H1 (cell line): ENCODE data around the gene MGAT5. TPM values are rescaled to one million over a fixed set of nuclear protein-coding genes. Genes with fewer than 3 reads are reported as not detected.

ENCODE experiments used
- CTCF ChIA-PET: fragments of 300-600 bp; sonication (Branson Sonifier 250); formaldehyde crosslinking; loops from one replicate; lab custom pipeline; 2021; ENCODE audit not compliant: partially characterized antibody; lab: Charles Lee
- POLR2A ChIA-PET: fragments of 300-600 bp; sonication (Branson Sonifier 250); formaldehyde crosslinking; loops from one replicate; lab custom pipeline; 2021; ENCODE audit warnings: inconsistent platforms; ENCODE audit not compliant: partially characterized antibody; lab: Charles Lee
- DNase-seq, 2 experiments: peaks; one replicate each; pipeline versions ENCODE4 v3.0.0 to v3.0.0-alpha.2; 2010 to 2022; ENCODE audit warnings: low spot score in 2 of 2, low read depth in 1 of 2, mixed read lengths in 1 of 2
- FAIRE-seq: peaks from 2 replicates; lab custom pipeline; 2011; peaks lifted over from hg19 to GRCh38; lab: Jason Lieb, UNC
- H2AFZ ChIP-seq: 2 replicates; pipeline ENCODE4 v1.8.1; 2012; ENCODE audit warnings: low read length, inconsistent platforms
- H2AK5ac ChIP-seq: 2 replicates; pipeline ENCODE4 v1.6.1; 2013; ENCODE audit warnings: low read depth, low read length
- H2BK120ac ChIP-seq: replicated peaks from 2 replicates; pipeline ENCODE3; 2013; ENCODE audit warnings: low read depth, low read length, inconsistent platforms
- H2BK12ac ChIP-seq: 2 replicates; pipeline ENCODE4 v1.6.1; 2013; ENCODE audit warnings: low read depth, low read length
- H2BK15ac ChIP-seq: 2 replicates; pipeline ENCODE4 v1.6.1; 2013; ENCODE audit warnings: low read length
- H2BK20ac ChIP-seq: 2 replicates; pipeline ENCODE4 v1.6.1; 2013; ENCODE audit warnings: low read length
- H2BK5ac ChIP-seq: 2 replicates; pipeline ENCODE4 v1.6.1; 2013; ENCODE audit warnings: low read depth, low read length
- H3K14ac ChIP-seq: 2 replicates; pipeline ENCODE4 v1.6.1; 2013; ENCODE audit warnings: inconsistent platforms; ENCODE audit not compliant: insufficient read length
- H3K18ac ChIP-seq: 2 replicates; pipeline ENCODE4 v1.6.1; 2013; ENCODE audit warnings: low read length; ENCODE audit errors: extremely low read depth
- H3K23ac ChIP-seq: 2 replicates; pipeline ENCODE4 v1.6.1; 2013; ENCODE audit warnings: inconsistent platforms; ENCODE audit not compliant: insufficient read length
- H3K23me2 ChIP-seq: 2 replicates; pipeline ENCODE4 v1.6.1; 2013; ENCODE audit warnings: low read depth, low read length
- H3K27ac ChIP-seq: 2 replicates; pipeline ENCODE4 v1.6.1; 2011; ENCODE audit warnings: low read depth, low read length, inconsistent platforms
- H3K27me3 ChIP-seq, 4 experiments: replicated peaks in 1 of 4; 1 replicate in 1 of 4; 2 replicates in 3 of 4; pipeline versions ENCODE4 v1.6.1 to v1.8.1; 2011 to 2013; ENCODE audit warnings: low read length in 3 of 4, mild to moderate bottlenecking in 3 of 4, inconsistent platforms in 2 of 4, mixed read lengths in 2 of 4, moderate library complexity in 1 of 4; ENCODE audit not compliant: control insufficient read depth in 3 of 4, insufficient read depth in 3 of 4; ENCODE audit errors: extremely low read depth in 1 of 4
- H3K36me3 ChIP-seq, 4 experiments: 2 replicates each; pipeline versions ENCODE4 v1.6.1 to v1.8.1; 2011 to 2013; ENCODE audit warnings: mild to moderate bottlenecking in 4 of 4, low read length in 3 of 4, moderate library complexity in 2 of 4, control low read depth in 1 of 4, inconsistent platforms in 1 of 4; ENCODE audit not compliant: insufficient read depth in 4 of 4, control insufficient read depth in 2 of 4
- H3K4ac ChIP-seq: replicated peaks from 2 replicates; pipeline ENCODE3; 2013; ENCODE audit warnings: low read length, low read depth, mixed read lengths, inconsistent platforms; ENCODE audit not compliant: insufficient read length
- H3K4me1 ChIP-seq, 4 experiments: replicated peaks in 1 of 4; 1 replicate in 1 of 4; 2 replicates in 3 of 4; pipeline versions ENCODE4 v1.6.1 to v1.8.1; 2011 to 2013; ENCODE audit warnings: low read length in 3 of 4, inconsistent platforms in 2 of 4, mixed read lengths in 1 of 4; ENCODE audit not compliant: insufficient read depth in 4 of 4, control insufficient read depth in 3 of 4
- H3K4me2 ChIP-seq, 2 experiments: 2 replicates each; pipeline versions ENCODE4 v1.6.1 to v1.8.1; 2011 to 2013; ENCODE audit warnings: low read depth in 2 of 2, low read length in 2 of 2, control low read depth in 1 of 2, inconsistent platforms in 1 of 2, mild to moderate bottlenecking in 1 of 2; ENCODE audit not compliant: insufficient read depth in 1 of 2
- H3K4me3 ChIP-seq, 4 experiments: fragments of 200-600, 300-600 bp in 1 of 4; sonication (generic), shearing (Covaris generic), sonication (Bioruptor Twin) in 1 of 4; 2 replicates each; pipeline versions ENCODE4 v1.5.1 to v1.8.1; 2011 to 2016; ENCODE audit warnings: low read length in 4 of 4, low read depth in 3 of 4, control low read depth in 2 of 4, inconsistent platforms in 2 of 4, mild to moderate bottlenecking in 2 of 4, mixed read lengths in 1 of 4, moderate library complexity in 1 of 4; ENCODE audit not compliant: insufficient read depth in 2 of 4; ENCODE audit errors: extremely low read depth in 1 of 4
- H3K56ac ChIP-seq: replicated peaks from 2 replicates; pipeline ENCODE3; 2013; ENCODE audit warnings: low read depth, mild to moderate bottlenecking, mixed read lengths, low read length, inconsistent platforms; ENCODE audit not compliant: insufficient read length
- H3K79me1 ChIP-seq: 2 replicates; pipeline ENCODE4 v1.6.1; 2013; ENCODE audit warnings: low read depth, low read length, control low read depth
- H3K79me2 ChIP-seq, 2 experiments: 2 replicates each; pipeline versions ENCODE4 v1.6.1 to v1.8.1; 2012 to 2013; ENCODE audit warnings: low read length in 2 of 2, mild to moderate bottlenecking in 2 of 2, inconsistent platforms in 1 of 2; ENCODE audit not compliant: insufficient read depth in 2 of 2, control insufficient read depth in 1 of 2
- H3K9ac ChIP-seq, 4 experiments: replicated peaks in 1 of 4; 1 replicate in 1 of 4; 2 replicates in 3 of 4; pipeline versions ENCODE4 v1.6.1 to v1.8.1; 2011 to 2013; ENCODE audit warnings: low read depth in 3 of 4, low read length in 3 of 4, control low read depth in 2 of 4, mild to moderate bottlenecking in 2 of 4, moderate library complexity in 2 of 4, inconsistent platforms in 1 of 4; ENCODE audit errors: extremely low read depth in 1 of 4
- H3K9me3 ChIP-seq, 2 experiments: 2 replicates each; pipeline versions ENCODE4 v1.6.1 to v1.8.1; 2012 to 2013; ENCODE audit warnings: mild to moderate bottlenecking in 2 of 2, moderate library complexity in 2 of 2, control low read depth in 1 of 2, inconsistent platforms in 1 of 2, low read depth in 1 of 2, low read length in 1 of 2, mixed read lengths in 1 of 2; ENCODE audit not compliant: insufficient read depth in 2 of 2
- H4K20me1 ChIP-seq, 2 experiments: replicated peaks in 1 of 2; 2 replicates each; pipeline versions ENCODE3 to v1.8.1; 2011 to 2013; ENCODE audit warnings: inconsistent platforms in 2 of 2, low read length in 2 of 2, mild to moderate bottlenecking in 1 of 2; ENCODE audit not compliant: insufficient read depth in 2 of 2, control insufficient read depth in 1 of 2
- H4K5ac ChIP-seq: 2 replicates; pipeline ENCODE4 v1.6.1; 2013; ENCODE audit warnings: low read length, low read depth, mixed read lengths, inconsistent platforms; ENCODE audit not compliant: insufficient read length
- H4K8ac ChIP-seq: 2 replicates; pipeline ENCODE4 v1.8.0; 2013; ENCODE audit warnings: mild to moderate bottlenecking, moderate library complexity, low read length, inconsistent platforms; ENCODE audit not compliant: insufficient read depth; ENCODE audit errors: extremely low read depth
- H4K91ac ChIP-seq: replicated peaks from 2 replicates; pipeline ENCODE3; 2013; ENCODE audit warnings: low read length, mixed read lengths, inconsistent platforms; ENCODE audit not compliant: insufficient read length
- CTCF ChIP-seq, 3 experiments: IDR thresholded peaks; 1 replicate in 2 of 3; 2 replicates in 1 of 3; pipeline versions ENCODE4 v1.5.1 to v1.6.1; 2011; ENCODE audit warnings: low read length in 3 of 3, mild to moderate bottlenecking in 3 of 3, inconsistent platforms in 2 of 3, low read depth in 1 of 3, moderate library complexity in 1 of 3; ENCODE audit not compliant: insufficient read depth in 1 of 3; ENCODE audit errors: control extremely low read depth in 1 of 3
- TAF1 ChIP-seq: IDR thresholded peaks from 2 replicates; pipeline ENCODE4 v1.6.1; 2011; ENCODE audit warnings: mild to moderate bottlenecking, low read depth, low read length
- TEAD4 ChIP-seq: IDR thresholded peaks from 2 replicates; pipeline ENCODE4 v1.6.1; 2012; ENCODE audit warnings: low read depth, low read length, inconsistent platforms, mixed read lengths
- WGBS, 2 experiments: shearing (Covaris generic) in 1 of 2; methylation state at CpG; one replicate each; pipeline versions ENCODE4 v1.1.6 to v1.1.7; 2013 to 2015; ENCODE audit warnings: low lambda C conversion rate in 2 of 2, mixed read lengths in 2 of 2, inconsistent platforms in 1 of 2, low coverage in 1 of 2, missing lambda C conversion rate in 1 of 2; ENCODE audit not compliant: insufficient replicate concordance in 2 of 2, insufficient coverage in 1 of 2, insufficient read length in 1 of 2; ENCODE audit errors: extremely low coverage in 1 of 2, missing lambda C conversion rate in 1 of 2; 5-methylcytosine and 5-hydroxymethylcytosine counted together
- polyA plus RNA-seq, 7 experiments: library from polyadenylated mRNA; depleted of rRNA in 3 of 7; stranded (reverse) in 5 of 7; unstranded in 2 of 7; fragments of >200 nt in 5 of 7; fragments of 200-250 nt in 2 of 7; gene quantifications; 1 replicate in 5 of 7; 2 replicates in 1 of 7; 4 replicates in 1 of 7; pipeline versions ENCODE4 v1.2.1 to v1.2.3, GENCODE V29; 2011 to 2013; ENCODE audit warnings: missing spikeins in 2 of 7, mixed read lengths in 2 of 7
- total RNA-seq: library from RNA; stranded (reverse); fragmentation: NEBNext Ultra II Directional; extraction: Animal tissue kit (Norgen Biotek cat#: 25700); gene quantifications from 2 replicates; pipeline ENCODE4 v1.2.1, GENCODE V29; 2021

The MGAT5 gene
- total and polyA plus RNA-seq, 2 of the 8 experiments (the other 6 are each of a cell fraction or from before 2014, with no cell fraction given), result 11.2 to 49.2 TPM

DNA sequence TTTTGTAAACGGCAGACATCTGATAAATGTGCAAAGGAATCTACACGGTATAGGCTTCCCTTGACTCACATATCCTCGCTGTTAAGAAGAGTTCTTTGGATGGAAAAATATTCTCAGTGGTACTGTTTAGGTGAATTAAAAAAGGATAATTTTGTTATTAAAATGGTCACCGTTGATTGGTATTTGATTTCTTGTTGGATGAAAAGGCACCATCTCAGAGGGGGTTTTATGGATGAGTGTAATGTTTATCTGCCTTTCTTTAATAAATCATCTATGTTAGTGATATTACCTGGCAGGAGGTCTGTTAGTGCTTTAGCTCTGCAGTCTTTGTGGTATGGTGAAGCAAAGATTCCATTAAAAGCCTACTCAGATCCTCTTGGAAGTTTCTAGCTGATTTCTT, 92.3 kb downstream of the MGAT5 start:
- FAIRE-seq, result no peak
- no peak overlapping the region for H4K8ac ChIP-seq
- H3K4me1 ChIP-seq, result peaks cover 0 to 2% (median 0%) of the 10 kb centered on the region in 4 experiments; a peak in 1 of 7 replicates
- H3K4me3 ChIP-seq, result no peak overlapping the region
- no peaks in the 10 kb centered on the region for H3K27me3 ChIP-seq
- no peak for DNase-seq
- H4K91ac ChIP-seq, result no peak overlapping the region
- peaks cover 0 to 3% of the 10 kb centered on the region in 2 experiments for H4K20me1 ChIP-seq
- peaks cover 0 to 2% (median 0%) of the 10 kb centered on the region in 4 experiments; a peak in 2 of 8 replicates for H3K36me3 ChIP-seq
- H3K23ac ChIP-seq, result no peak overlapping the region
- no peak overlapping the region for H3K9ac ChIP-seq
- H2AFZ ChIP-seq, result no peak overlapping the region
- no peak overlapping the region for H3K14ac ChIP-seq
- no peaks in the 10 kb centered on the region for H3K9me3 ChIP-seq
- 91 to 100% methylated on average over 1 to 4 of the region's 4 CpGs for WGBS, 2 experiments
- H3K4ac ChIP-seq, result no peak overlapping the region
- no peak overlapping the region for H2BK5ac ChIP-seq
- H2BK20ac ChIP-seq, result no peak overlapping the region
- no peaks in the 10 kb centered on the region for H3K23me2 ChIP-seq
- no peak overlapping the region for H2BK15ac ChIP-seq
- H3K4me2 ChIP-seq, result no peak overlapping the region
- H3K18ac ChIP-seq, result no peak overlapping the region
- no peak overlapping the region for H2BK120ac ChIP-seq
- no peak overlapping the region for H2BK12ac ChIP-seq
- no peak overlapping the region for H3K27ac ChIP-seq
- H4K5ac ChIP-seq, result no peak overlapping the region
- H3K79me1 ChIP-seq, result no peaks in the 10 kb centered on the region; the same call in 1 of the 2 replicates
- POLR2A ChIA-PET, result no interaction called here
- CTCF ChIA-PET, result interaction anchor here (1.2 to 4.2 kb wide), 5 partner anchors 9 to 104 kb away, joined by 3 to 16 read pairs (median 7); no protein-coding TSS in a partner anchor
- H2AK5ac ChIP-seq, result no peak overlapping the region
- no peaks in the 10 kb centered on the region for H3K79me2 ChIP-seq
- no peak overlapping the region for H3K56ac ChIP-seq
- TF ChIP-seq CTCF (IDR thresholded peaks at IDR 0.05; ENCODE audit: control extremely low read depth in 1 of 3, insufficient read depth in 1 of 3, low read depth in 1 of 3, low read length in 3 of 3) (no peak), TEAD4 (no peak), TAF1 (no peak)
